VCaP (cell line): ENCODE measurements around the gene ELMO2.

ENCODE experiments used
- H3K27ac ChIP-seq: fragments of 450-650 bp; 2 replicates; pipeline ENCODE4 v1.5.1; 2017
- CTCF ChIP-seq: fragments of 450-650 bp; conservative IDR thresholded peaks from 2 replicates; pipeline ENCODE4 v1.5.1; 2017; ENCODE audit warnings: mild to moderate bottlenecking, moderate library complexity

Gene ELMO2

GRCh38 chr20:46434597-46434996 is 28.2 kb upstream of the ELMO2 start:
- no peak for TF ChIP-seq CTCF
- no peak overlapping the region for H3K27ac ChIP-seq

DNA sequence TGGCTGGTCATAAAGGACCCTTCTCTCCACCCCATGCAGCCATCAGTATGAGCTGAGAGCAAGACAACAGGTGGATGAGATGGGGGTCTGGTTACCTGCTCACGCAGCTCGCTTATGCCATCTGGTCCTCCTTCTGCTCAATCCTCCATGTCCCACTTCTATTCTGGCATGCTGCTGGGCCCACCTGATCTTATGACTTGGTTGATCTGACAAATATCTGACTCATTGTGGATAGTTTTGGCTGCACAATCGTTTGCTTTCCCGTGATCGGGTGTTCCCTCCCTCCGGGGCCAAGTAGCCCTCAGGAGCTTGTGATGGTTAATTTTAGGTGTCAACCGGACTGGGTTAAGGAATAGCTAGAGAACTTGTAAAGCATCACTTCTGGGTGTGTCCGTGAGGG is 26.6 kb upstream of the ELMO2 start:
- no peak for TF ChIP-seq CTCF
- H3K27ac ChIP-seq: no peak overlapping the region

- no peak for TF ChIP-seq CTCF
- H3K27ac ChIP-seq: no peak overlapping the region
Observed at GRCh38 chr20:46430921-46431712, 24.7 kb upstream of the ELMO2 start.

GRCh38 chr20:46427384-46427783 is 21.0 kb upstream of the ELMO2 start:
- H3K27ac ChIP-seq: no peak overlapping the region
- no peak for TF ChIP-seq CTCF

DNA sequence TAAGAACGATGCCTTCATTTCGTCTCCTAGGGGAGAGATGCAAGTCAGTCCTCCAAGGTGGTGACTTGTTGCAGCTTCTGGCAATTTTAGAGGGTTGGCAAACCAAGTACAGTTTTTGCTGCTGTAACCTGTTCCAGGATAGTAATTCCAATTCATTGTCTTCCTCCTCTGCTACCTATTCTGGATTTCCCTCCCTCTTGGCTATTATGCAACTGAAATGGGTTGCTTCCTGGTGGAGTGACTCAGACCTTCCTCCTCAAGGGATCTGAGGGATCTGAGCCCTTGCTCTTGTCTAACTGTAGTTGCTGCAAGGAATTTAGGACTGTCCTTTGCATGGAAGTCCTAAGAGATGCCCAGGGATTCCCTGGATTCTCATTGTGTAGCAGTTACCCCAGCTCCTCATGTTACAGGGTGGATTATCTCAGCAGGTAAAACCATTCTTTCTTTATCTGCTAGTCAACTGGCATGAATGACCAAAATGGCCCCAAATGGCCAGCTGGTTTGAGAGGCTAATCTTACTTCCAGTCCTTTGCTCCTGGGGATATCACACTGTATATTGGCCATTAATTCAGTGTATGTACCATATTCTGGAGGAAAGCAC is 17.6 kb upstream of the ELMO2 start:
- H3K27ac ChIP-seq: no peak overlapping the region
- no peak for TF ChIP-seq CTCF

DNA sequence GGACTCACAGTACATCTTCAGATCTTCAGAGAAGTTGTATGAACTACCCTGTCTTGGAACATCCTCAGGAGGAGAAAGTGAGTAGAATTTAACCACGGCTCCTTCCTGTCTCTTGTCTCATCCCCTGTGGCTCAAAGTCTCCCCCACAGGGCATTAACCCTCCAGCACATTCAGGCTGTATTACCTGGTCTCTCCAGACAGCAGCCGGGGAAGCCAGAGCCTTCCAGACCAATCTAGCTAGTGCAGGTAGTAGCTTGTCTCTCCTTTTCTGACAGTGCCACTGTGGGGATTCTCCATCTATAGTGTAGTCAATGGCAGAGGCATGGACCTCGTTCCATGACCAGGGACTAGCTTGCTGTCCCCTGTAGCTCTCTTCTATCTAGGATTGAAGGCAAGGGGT is 16.9 kb upstream of the ELMO2 start:
- no peak overlapping the region for H3K27ac ChIP-seq
- TF ChIP-seq CTCF: no peak

GRCh38 chr20:46420878-46421277 is 14.5 kb upstream of the ELMO2 start:
- TF ChIP-seq CTCF: no peak
- H3K27ac ChIP-seq: no peak overlapping the region
